AG08395 (cell line): ENCODE results near the gene CPA4.

Source experiments
- DNase-seq: peaks from one replicate; pipeline ENCODE4 v3.0.0; 2012; ENCODE audit warnings: mixed read lengths, low spot score

CPA4 gene

DNA sequence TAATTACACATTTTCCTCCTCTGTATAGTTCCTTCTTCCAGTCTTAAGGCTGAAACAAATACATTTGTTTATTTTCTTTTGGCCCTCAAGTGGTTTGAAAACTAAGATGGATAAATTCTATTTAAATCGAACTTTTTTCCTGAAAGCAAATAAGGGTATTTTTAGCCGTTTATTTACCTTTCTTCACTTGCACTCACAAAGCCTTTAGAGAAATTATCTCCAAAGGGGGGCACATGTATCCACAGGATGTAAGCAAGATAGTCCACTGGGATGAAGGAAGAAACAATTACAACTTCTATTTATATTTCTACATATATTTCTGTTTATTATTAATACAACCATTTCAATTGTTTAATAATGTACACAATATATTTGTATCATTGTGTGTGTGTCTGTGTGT, 10.2 kb downstream of the CPA4 start:
- no peak for DNase-seq

DNA sequence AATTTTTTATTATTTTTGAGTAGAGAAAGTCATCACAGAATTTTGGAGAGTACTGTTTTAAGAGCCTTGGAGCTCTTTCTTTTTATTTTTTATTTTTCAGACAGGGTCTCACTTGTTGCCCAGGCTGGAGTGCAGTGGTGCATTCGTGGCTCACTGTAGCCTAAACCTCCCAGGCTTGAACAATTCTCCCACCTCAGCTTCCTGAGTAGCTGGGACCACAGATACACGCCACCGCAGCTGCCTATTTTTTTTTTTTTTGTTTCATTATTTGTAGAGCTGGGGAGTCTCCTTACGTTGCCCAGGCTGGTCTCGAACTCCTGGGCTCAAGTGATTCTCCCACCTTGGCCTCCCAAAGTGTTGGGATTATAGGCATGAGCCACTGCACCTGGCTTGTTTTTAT, 10.6 kb downstream of the CPA4 start:
- no peak for DNase-seq

DNA sequence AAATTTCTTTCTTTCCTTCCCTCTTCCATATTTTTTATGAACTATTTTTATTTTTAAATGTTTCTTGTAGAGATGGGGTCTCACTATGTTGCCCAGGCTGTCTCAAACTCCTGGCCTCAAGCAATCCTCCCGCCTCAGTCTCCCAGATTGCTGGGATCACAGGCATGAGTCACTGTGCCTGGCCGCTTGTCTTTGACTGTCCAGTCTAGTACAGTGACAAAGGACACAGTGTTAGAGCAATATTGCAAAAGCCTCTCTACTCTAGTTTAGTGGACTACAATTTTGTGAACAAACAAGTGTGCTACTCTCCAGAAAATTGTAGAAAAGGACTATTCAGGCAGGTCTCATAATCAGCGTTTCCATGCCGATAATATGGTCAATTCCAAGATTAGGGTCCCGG, 11.0 kb downstream of the CPA4 start:
- no peak for DNase-seq

DNA sequence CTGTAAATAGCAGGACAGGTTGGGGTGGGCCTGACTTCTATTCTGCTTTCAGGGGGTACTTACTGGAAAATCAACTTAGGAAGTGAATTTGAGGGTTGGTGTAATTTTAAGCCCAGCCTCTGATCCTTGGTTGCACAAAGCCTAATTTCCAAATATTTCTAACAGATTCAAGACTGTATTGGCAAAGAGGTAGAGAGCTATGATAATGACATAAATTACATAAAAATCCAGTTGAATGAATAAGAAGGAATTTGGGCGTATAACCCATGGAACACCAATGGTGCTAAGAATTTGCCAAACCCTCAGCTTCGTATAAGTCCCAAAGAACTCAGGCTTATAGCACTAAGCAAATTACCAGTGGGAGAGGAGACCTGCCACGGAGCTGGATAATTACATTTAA, 11.9 kb downstream of the CPA4 start:
- DNase-seq: no peak

DNA sequence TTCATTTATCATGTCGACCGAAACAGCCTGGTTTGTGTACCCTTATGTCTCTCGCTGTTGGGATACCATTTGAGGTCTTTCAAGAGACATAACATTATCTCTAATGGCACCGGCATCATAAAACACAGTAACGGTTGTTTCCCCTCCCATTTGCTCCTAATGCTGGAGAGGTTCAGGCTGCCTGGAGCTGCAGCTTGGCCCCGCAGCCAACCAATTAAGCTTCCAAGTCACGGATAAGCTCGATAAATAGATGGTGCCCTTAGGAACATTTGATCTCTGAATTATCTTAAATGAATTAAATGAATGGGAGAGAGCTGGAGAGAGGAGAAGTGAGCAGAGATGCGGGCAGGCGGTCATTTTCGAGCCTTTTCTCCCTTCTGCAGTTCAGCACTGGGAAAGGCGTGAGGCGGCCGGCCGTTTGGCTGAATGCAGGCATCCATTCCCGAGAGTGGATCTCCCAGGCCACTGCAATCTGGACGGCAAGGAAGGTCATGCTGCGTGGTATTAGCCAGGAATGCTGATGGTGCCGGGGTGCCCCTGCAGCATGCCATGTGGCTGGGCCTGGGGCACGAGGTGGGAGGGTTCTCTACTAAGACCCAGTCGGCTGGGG, 12.6 kb downstream of the CPA4 start:
- no peak for DNase-seq

DNA sequence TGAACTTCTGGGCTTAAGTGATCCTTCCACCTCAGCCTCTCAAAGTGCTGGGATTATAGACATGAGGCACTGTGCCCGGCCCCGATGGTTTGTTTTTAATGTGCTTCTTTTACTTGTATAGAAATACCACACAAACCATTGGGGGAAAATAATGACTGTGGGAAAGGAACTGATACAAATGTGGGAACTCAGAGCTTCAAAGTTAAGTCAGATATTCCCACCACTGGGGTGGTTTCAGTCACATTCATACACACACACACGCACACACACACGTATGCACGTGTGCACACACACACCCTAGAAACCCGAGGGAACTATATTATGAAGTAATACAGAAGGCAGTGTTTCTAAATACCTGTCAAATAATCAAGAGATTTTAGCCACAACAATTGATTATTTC, 17.0 kb downstream of the CPA4 start:
- no peak for DNase-seq

DNA sequence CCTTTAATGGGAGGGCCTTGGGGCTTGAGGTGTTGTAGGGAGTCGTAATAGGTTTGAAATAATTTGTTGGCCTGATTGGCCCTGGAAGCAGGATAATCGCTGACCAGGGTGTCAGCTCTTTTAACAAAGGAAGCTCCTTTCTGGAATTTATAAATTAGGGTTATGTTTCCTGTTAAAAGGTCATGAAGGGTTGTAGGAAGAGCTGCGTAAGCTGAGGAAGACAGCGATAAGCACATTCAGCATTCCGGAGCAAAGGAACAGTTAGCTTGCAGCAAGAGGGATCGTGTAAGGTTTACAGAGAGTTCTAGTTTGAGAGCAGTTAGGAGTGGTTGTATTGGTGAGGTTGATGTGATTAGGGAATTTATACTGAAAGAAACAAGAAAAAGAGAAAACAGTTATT, 21.3 kb downstream of the CPA4 start:
- no peak for DNase-seq

DNA sequence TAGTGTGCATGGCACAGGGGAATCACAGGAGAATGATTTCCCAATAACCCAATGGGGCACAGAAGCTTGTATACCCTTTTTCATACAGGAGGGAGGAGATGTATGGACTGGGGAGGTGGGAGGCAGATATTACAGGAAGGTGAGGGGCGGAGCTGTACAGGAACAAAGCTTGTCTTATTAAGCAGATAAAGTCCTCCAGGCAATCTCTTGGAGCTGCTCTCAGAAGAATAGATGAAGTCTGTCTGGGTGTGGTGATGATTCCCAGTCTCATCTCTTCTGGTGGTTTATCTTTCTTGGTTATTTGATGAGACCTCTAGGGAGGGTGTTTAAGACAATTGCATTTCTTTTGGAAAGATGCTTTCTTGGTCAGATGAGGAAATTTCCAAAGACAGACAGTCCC, 26.6 kb downstream of the CPA4 start:
- DNase-seq: no peak

DNA sequence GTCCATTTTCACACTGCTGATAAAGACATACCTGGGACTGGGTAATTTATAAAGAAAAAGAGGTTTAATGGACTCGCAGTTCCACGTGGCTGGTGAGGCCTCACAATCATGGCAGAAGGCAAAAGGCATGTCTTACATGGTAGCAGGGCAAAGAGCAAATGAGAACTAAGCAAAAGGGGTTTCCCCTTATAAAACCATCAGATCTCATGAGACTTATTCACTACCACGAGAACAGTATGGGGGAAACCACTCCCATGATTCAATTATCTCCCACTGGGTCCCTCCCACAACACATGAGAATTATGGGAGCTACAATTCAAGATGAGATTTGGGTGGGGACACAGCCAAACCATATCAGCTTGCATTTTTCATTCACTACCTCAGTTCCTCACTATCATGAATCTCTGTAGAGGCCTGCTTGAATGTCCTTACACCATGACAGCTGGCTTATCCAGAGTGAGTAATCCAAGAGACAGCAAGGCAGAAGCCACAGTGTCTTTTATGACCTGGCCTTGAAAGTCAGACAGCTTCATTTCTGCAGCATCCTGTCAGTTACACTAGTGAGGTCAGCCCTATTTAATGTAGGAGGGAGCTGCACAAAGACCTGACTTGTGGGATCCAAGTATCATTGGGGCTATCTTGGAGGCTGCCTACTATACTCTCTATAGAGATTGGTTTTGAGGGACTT, 28.7 kb downstream of the CPA4 start:
- peak; percentile 19 for DNase-seq

DNA sequence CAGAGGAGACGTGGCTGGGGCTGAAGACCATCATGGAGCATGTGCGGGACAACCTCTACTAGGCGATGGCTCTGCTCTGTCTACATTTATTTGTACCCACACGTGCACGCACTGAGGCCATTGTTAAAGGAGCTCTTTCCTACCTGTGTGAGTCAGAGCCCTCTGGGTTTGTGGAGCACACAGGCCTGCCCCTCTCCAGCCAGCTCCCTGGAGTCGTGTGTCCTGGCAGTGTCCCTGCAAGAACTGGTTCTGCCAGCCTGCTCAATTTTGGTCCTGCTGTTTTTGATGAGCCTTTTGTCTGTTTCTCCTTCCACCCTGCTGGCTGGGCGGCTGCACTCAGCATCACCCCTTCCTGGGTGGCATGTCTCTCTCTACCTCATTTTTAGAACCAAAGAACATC, 29.7 kb downstream of the CPA4 start:
- DNase-seq: no peak

DNA sequence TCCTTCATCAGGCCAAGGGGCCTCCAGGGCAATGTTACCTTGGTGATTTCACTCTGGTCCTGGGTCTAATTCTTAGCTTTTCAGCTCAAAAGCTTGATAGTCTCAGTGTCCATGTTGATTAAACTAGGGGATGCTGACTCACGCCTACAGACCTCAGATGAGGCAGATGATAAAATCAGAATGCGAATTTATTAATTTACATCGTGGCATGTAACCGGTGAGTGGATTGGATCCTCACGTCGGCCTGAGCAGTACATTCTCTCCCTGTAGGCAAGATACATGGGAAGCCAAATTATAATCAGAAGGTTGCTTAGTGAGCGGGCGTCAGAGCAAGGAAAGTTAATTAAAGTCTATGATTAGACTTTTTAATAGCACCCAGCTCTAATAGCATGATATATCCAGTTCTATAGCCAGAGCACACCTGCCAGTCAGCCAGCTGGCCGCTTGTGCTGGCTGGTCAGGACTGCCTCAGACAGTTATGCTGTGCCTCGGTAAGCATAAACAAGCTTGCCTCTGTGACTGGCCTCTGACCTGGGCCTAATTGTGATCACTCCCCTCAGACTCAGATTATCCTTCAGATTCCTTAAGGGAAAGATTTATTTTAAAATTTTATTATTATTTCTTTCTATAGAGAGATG, 31.5 kb downstream of the CPA4 start:
- DNase-seq: no peak

DNA sequence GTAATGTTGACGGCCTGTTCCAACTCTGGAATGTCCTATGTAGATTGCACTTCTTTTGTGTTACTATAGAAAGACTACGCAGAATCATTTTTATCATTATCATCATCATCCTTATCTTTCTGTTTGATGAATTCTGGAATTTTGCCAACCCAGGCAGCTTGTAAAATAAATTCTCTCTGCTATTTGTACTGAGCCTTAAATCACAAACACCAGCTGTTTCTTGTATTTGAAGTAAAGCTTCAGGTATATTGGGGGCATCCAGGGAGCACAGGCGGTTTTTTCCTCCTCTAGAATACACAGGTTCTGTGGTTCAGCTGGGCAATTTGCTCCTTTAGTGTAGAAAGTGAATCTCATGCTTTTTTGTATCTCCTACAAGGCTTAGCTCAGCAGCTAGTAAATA, 36.7 kb downstream of the CPA4 start:
- DNase-seq: no peak

DNA sequence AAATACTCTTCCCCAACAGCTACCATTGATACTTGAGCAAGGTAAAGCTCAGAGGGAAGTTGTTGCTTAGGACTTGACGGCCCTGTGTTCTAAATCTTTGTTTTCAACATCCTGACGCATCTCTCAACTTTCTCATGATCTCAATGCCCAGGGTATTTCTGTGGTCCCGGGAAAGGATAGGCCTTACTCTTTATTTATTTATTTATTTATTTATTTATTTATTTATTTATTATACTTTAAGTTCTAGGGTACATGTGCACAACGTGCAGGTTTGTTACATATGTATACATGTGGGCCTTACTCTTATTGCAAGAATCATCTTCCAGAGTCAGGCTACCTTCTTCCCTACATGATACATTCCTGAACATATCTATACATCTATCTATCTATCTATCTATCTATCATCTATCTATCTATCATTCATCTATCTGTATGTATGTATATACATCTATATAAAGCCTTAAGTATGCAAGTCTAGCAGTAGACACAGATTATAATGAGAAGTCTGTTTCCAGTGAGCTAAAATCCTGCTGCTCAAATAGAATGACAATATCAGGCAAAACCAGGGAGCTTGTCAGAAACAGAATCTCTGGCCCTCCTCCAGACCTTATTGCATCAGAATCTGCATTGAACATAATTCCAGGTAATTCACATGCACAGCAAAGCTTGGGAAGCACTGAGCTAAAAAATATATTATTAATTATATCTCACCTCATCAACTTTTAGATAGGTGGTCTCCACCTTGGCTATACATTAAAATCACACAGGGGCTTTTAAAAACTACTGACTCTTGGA, 39.5 kb downstream of the CPA4 start:
- no peak for DNase-seq

DNA sequence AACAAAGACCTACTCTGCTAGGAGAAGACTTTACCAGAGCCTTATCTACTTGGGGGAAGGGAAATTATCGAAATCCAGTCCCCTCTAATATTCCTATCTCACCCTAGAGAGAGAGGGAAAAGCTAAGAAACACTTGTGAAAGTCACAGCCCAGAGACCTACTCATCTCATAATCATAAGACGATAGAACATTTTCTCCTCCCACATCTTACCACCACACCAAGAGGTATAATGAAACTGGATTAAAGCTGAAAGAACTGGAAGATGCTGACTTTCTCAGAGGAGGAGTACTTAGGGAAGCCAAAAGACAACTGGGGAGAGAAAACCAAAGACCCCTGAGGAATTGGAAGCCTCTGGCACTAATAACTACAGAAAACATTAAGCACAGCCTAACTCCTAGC, 40.9 kb downstream of the CPA4 start:
- no peak for DNase-seq

DNA sequence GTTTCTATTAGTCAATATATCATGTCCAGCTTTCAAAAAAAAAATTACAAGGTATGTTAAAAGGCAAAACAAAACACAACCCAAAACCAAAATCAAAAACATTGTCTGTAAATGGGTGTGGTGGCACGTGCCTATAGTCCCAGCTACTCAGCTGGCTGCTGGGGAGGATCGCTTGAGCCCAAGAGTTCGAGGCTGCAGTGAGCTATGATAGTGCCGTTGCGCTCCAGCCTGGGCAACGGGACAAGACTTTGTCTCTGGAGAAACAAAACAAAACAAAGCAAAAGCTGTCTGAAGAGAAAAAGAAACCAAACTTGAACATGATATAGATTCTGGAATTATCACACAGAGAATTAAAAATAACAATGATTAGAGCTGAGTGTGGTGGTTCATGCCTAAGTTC, 41.3 kb downstream of the CPA4 start:
- no peak for DNase-seq

DNA sequence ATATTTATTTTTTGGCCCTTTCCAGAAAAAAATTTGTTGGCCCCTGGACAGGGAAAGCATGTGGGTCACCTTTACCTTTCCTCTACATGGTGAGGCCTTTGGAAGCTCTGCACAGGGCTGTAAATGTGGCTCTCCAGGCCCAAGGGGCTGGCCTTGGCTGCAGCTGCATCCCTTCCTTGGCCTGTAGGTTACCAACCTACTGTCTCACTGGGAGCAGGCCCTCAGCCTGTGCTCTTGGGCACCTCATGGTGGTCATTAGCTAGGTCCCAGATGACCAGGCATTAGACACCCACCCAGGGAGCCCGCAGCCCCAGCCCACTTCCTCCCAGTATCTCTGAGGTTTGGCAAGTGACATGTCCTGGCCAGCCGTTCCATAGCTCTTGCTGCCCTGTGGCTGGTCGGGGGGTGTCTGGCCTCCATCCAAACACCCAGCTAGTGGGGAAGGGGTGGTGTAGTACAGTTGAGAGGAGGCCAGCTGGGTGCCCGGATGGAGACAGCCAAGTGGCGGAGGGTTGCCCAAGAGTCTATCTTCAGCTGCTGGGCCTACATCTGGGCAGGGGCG, 44.5 kb downstream of the CPA4 start:
- DNase-seq: no peak

DNA sequence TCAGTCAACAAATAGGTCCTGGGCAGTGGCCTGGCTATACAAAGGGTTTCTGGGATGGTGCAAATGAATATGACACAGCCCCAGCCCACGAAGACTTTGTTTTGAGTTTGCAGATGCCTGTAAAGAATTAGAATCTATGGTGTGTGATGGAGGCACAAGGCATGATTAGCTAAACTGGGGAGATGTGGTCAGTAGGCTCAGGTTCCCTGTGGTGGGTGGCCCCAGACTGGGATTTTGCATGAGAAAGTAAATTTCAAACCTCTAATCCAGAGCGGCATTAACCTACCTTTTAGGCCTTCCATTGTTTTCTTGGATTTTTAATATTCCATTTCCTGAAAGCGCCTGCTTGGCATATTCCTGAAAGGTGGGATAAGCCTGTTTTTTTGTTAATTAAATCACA, 45.3 kb downstream of the CPA4 start:
- DNase-seq: no peak

DNA sequence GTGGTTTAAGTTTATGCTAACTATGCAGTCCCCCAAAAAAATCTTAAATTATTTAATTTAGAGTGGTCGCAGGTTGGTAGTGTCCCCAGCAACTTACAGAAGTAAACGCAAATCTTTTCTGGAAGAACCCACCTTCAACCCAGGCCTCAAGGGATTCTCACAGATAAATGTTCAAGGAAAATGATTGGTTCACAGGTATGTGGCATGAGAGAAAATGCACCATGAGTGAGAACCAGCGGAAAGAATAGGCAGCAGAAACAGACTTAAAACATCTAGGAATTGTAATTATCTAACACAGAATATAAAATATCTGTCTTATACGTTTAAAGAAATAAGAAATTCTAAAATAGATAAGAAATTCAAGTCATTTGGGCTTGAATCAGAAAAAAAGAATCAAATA, 48.9 kb downstream of the CPA4 start:
- no peak for DNase-seq

DNA sequence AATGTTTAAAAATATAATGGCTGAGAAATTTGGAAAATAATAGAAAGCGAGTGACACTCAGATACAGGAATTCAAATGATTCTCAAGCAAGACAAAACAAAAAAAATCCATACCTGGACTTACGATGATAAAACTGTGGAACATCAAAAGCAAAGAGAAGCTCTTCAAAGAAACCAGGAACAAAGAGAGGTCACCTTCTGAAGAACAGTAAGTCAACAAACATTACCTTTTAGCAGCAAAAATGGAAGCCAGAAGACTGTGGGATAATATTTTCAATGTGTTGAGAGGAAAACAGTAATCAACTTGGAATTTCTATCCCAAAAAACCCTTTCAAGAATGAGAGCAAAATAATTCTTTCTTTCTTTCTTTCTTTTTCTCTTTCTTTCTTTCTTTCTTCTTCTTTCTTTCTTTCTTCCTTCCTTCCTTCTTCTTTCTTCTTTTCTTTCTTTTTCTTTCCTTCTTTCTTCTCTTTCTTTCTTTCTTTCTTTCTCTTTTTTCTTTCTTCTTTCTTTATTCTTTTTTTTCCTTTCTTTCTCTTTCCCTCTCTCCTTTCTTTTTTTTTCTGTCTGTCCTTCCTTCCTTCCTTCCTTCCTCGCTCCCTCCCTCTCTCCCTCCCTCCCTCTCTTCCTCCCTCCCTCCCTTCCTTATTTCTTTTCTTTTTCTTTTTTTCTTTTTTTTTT, 49.9 kb downstream of the CPA4 start:
- DNase-seq: no peak

DNA sequence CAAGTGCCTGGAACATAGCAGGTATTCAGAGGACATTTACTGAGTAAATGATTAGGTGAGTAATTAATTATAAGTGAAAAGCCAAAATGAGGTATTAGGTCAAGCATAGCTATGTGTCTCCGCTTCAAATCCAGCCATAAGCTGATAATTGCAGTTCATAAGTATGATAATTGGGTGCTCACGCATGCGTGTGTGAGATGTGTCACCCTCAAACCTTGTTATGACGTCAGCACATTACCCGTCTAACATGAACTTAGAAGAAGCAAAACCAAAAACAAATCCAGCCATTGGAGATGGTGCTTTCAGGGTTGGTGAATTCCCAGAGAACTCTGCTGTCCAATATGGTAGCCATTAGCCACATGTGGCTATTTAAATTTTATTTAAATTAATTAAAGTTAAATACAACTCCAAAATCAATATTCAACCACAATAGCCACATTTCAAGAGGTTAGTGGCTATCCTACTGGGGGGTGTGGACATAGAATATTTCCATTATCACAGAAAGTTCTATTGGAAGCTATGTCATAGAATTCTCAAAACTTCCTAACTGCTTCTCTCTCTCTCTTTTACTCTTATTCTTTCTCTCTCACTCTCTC, 51.4 kb downstream of the CPA4 start, which contains the start of gene CPA5:
TSS of gene CPA5 (plus strand) at position 546 of the 596 bp plus-strand sequence. CDS start 1,670 bp downstream, outside the sequence.
- no peak for DNase-seq

DNA sequence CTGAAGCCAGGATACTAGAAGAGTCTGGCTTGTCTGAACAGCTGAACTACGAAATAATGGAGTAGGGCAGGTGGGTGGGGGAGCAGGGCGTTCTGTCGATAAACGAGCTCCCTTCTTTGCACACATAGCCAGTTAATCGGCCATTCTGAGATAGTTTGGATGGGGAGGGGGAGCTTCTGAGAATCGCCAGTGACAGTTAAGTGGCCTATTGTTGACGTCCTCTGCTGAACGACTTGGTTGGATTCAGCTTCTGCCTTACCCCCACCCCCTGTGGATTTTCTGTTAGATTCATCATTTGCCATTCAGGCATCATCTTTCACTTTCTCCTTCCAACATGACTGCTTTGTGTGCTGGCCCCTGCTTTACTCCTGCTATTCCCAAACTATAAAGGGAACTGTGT, 52.2 kb downstream of the CPA4 start:
- DNase-seq: no peak

DNA sequence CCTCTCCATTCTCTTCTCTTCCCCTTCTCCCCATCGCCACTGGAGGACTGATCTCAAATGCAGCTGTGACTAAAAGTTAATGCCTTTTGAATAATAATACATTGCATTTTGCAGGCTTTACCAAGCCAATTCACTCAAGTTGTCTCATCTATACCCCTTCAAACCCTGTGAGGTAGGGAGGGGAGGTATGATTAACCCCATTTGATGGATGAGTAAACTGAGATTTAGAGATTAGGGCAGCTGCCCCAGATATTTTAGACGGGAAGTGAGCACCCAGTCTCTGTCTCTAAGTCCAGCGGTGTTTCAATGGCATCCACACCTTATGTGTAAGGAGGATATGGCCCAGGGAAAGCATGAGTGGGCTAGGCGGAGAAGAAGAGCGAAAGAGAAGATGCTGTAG, 52.8 kb downstream of the CPA4 start:
- DNase-seq: no peak
